Osteoblast (primary cell): ENCODE measurements around the gene HCFC1. TPM values are rescaled to one million over a fixed set of nuclear protein-coding genes. Genes with fewer than 3 reads are reported as not detected.
A peak's percentile ranks its signal among the peaks of the same experiment; 100 is the strongest.

Source experiments
- DNase-seq: peaks from one replicate; pipeline ENCODE4 v3.0.0; 2011; ENCODE audit warnings: low spot score, mixed read lengths; ENCODE audit not compliant: insufficient read length; ENCODE audit errors: missing footprints
- H2AFZ ChIP-seq: 2 replicates; pipeline ENCODE4 v1.6.0; 2011; ENCODE audit warnings: mild to moderate bottlenecking, low read length
- H3K27ac ChIP-seq: 2 replicates; pipeline ENCODE4 v1.5.1; 2011; ENCODE audit warnings: mild to moderate bottlenecking, low read depth, low read length, moderate library complexity
- H3K27me3 ChIP-seq: 2 replicates; pipeline ENCODE4 v1.6.0; 2012; ENCODE audit warnings: mild to moderate bottlenecking, control low read depth, inconsistent platforms, low read length, moderate library complexity; ENCODE audit not compliant: insufficient read depth
- H3K36me3 ChIP-seq: 2 replicates; pipeline ENCODE4 v1.5.1; 2011; ENCODE audit warnings: mild to moderate bottlenecking, low read length, control low read depth, moderate library complexity; ENCODE audit not compliant: insufficient read depth
- H3K4me1 ChIP-seq: 2 replicates; pipeline ENCODE4 v1.5.1; 2011; ENCODE audit warnings: mild to moderate bottlenecking, low read length, control low read depth, moderate library complexity; ENCODE audit not compliant: insufficient read depth
- H3K4me2 ChIP-seq: 2 replicates; pipeline ENCODE4 v1.6.0; 2011; ENCODE audit warnings: mild to moderate bottlenecking, low read length; ENCODE audit not compliant: insufficient read depth
- H3K4me3 ChIP-seq: fragments of 200-600 bp; sonication (generic); 3 replicates; pipeline ENCODE4 v1.5.1; 2012; ENCODE audit warnings: mild to moderate bottlenecking, low read length, inconsistent platforms; ENCODE audit not compliant: insufficient read depth
- H3K79me2 ChIP-seq: 2 replicates; pipeline ENCODE4 v1.6.0; 2012; ENCODE audit warnings: mild to moderate bottlenecking, low read length, control low read depth, inconsistent platforms; ENCODE audit not compliant: insufficient read depth
- H3K9me3 ChIP-seq: 2 replicates; pipeline ENCODE4 v1.5.1; 2011; ENCODE audit warnings: low read depth, low read length, control low read depth
- H4K20me1 ChIP-seq: 2 replicates; pipeline ENCODE4 v1.6.0; 2012; ENCODE audit warnings: mild to moderate bottlenecking, low read length, control low read depth; ENCODE audit not compliant: insufficient read depth
- total RNA-seq: library from RNA; depleted of rRNA; stranded (reverse); fragments of >200 nt; gene quantifications from 2 replicates; pipeline ENCODE4 v1.2.3, GENCODE V29; 2012
- TF ChIP-seq, protein P1 (sequence below): IDR thresholded peaks from 2 replicates; pipeline ENCODE4 v1.5.1; 2011; ENCODE audit warnings: mild to moderate bottlenecking, low read depth, low read length, moderate library complexity; ENCODE audit errors: extremely low read depth

HCFC1 gene
- total RNA-seq, 1 donor, result 24.6 TPM

DNA sequence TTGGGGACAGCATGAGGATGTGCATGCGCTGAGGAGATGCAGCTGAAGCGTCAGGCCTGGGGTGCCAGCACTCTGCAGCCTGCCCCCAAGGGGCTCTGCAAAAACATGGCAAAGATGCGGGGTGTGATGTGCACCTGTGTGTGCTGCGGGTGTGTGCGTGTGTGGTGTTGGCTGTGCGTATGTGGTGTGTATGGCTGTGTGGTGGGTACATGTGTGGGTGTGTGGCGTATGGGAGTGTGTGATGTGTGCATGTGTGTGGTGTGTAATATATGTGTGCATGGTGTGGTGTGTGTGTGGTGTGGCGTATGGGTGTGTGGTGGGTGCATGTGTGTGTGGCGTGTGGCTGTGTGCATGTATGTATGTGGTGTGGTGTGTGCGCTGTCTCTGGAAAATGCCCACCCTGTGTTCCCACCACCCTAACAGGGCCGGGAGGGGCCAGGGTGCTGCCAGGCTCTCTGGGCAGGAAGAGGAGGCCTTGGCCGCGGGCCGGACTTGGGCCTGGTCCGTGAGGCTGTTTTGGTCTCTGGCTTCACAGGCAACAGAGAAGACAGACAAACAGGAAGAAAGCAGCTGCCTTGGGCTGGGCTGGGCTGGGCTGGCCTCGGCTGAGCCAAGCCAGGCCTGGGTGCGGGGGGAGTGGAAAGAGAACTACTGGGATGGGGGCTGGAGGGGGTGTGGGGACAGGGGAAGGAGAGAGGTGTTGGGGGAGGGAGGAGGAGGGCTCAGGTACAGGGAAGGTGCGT is 68.2 kb downstream of the HCFC1 start:
- no peak overlapping the region for H3K4me3 ChIP-seq
- no peaks in the 10 kb centered on the region for H3K9me3 ChIP-seq
- no peaks in the 10 kb centered on the region for H3K79me2 ChIP-seq
- H3K4me1 ChIP-seq, result no peaks in the 10 kb centered on the region
- H3K4me2 ChIP-seq, result no peak overlapping the region
- no peaks in the 10 kb centered on the region for H4K20me1 ChIP-seq
- H3K27me3 ChIP-seq, result no peaks in the 10 kb centered on the region
- H2AFZ ChIP-seq, result no peak overlapping the region
- no peak overlapping the region for H3K27ac ChIP-seq
- DNase-seq, result no peak
- H3K36me3 ChIP-seq, result no peaks in the 10 kb centered on the region
- TF ChIP-seq, protein P1, sequence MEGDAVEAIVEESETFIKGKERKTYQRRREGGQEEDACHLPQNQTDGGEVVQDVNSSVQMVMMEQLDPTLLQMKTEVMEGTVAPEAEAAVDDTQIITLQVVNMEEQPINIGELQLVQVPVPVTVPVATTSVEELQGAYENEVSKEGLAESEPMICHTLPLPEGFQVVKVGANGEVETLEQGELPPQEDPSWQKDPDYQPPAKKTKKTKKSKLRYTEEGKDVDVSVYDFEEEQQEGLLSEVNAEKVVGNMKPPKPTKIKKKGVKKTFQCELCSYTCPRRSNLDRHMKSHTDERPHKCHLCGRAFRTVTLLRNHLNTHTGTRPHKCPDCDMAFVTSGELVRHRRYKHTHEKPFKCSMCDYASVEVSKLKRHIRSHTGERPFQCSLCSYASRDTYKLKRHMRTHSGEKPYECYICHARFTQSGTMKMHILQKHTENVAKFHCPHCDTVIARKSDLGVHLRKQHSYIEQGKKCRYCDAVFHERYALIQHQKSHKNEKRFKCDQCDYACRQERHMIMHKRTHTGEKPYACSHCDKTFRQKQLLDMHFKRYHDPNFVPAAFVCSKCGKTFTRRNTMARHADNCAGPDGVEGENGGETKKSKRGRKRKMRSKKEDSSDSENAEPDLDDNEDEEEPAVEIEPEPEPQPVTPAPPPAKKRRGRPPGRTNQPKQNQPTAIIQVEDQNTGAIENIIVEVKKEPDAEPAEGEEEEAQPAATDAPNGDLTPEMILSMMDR, result no peak

DNA sequence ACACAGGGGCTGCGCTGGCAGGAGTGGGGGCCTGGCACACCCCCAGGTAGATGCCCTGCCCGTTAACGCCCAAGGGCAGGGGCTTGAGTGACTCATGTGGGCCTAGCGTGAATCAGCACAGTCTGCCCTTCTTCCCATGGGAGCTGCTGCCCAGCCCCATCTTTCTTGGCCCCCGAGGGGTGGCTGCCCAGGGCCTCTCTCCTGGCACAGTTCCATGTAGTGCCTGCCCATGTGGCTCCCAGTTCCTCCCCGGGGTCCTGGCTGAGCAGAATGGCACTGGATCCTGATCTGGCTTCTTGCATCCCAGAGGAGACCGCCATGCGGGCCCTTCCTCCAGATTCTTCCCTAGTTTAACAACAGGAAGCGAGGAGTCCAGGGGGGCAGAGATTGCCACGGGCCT is 69.2 kb downstream of the HCFC1 start:
- no peak overlapping the region for H3K4me2 ChIP-seq
- H3K27ac ChIP-seq, result no peak overlapping the region
- no peaks in the 10 kb centered on the region for H3K9me3 ChIP-seq
- no peaks in the 10 kb centered on the region for H3K4me1 ChIP-seq
- no peak for DNase-seq
- no peaks in the 10 kb centered on the region for H4K20me1 ChIP-seq
- no peaks in the 10 kb centered on the region for H3K36me3 ChIP-seq
- H3K79me2 ChIP-seq, result no peaks in the 10 kb centered on the region
- peaks cover 5% of the 10 kb centered on the region for H3K27me3 ChIP-seq
- H3K4me3 ChIP-seq, result no peak overlapping the region
- TF ChIP-seq, protein P1, result no peak
- H2AFZ ChIP-seq, result no peak overlapping the region

DNA sequence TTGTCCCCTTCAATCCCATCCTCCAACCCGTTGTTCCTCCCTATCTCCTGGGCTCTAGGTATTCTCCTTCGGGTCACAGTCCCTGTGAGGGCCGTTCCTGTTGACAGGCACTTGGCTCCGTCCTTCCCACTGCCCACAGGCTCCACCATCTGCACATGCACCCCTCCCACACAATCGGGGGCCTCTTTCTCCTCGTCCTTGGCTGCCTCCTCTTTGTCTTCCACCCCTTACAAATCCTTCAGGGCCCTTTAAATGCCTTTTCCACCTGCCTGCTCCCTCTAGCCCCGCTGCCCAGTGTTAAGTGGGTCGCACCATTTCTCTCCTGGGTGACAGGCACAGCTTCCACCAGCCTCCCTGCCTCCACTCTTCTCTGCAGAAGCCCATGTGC is 69.9 kb downstream of the HCFC1 start:
- Histone ChIP-seq H3K4me2 (no peak overlapping the region), H4K20me1 (no peaks in the 10 kb centered on the region), H3K36me3 (no peaks in the 10 kb centered on the region), H3K27ac (no peak overlapping the region), H3K4me1 (no peaks in the 10 kb centered on the region), H3K4me3 (no peak overlapping the region), H2AFZ (no peak overlapping the region), H3K27me3 (peaks cover 7% of the 10 kb centered on the region), H3K9me3 (no peaks in the 10 kb centered on the region), H3K79me2 (no peaks in the 10 kb centered on the region)
- TF ChIP-seq, protein P1, result no peak
- DNase-seq, result no peak

DNA sequence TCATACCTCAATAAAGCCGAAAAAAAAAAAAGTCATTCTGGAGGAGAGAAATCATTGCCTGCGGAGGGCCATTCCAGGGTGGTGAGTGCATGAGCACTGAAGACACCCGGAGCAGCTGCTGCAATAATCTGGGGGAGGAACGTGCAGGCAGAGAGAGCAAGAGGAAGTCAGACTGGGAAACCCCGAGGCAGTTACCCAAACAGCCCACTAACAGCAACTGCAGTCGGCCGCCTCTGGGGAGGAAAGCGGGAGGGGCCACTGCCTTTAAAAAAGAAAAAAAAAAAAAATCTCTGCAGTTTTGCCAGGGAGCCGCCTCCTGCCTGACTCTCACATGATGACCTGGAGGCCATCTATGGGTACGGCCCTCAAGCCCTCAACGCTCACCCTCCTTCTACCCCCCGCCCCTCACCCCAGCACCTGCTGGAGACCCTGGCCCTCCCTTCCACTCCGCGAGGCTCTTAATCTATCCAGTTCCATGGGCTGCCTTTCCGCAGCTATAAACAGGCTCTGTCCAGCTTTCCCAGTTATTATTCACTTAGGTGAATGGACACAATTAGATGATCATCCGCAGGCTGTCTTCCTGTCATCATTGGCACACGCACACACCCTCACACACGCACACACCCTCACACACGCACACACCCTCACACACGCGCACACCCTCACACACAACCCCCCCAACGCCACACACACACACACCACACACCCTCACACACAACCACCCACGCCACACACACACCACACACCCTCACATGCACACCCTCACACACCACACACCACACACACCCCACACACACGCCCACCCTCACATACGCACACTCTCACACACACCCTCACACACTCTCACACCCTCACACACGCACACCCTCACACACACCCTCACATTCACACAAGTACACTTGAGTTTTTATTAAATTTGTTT is 70.5 kb downstream of the HCFC1 start:
- H2AFZ ChIP-seq, result no peak overlapping the region
- H3K4me2 ChIP-seq, result peak overlapping the region; percentile 26
- no peaks in the 10 kb centered on the region for H3K9me3 ChIP-seq

More for the DNA sequence above, 70.5 kb downstream of the HCFC1 start:
- H3K36me3 ChIP-seq, result no peaks in the 10 kb centered on the region
- H3K27me3 ChIP-seq, result peaks cover 14% of the 10 kb centered on the region
- no peak overlapping the region for H3K4me3 ChIP-seq
- no peaks in the 10 kb centered on the region for H4K20me1 ChIP-seq
- peak; percentile 98 for DNase-seq
- H3K27ac ChIP-seq, result no peak overlapping the region
- TF ChIP-seq, protein P1, result no peak
- H3K4me1 ChIP-seq, result no peaks in the 10 kb centered on the region
- H3K79me2 ChIP-seq, result no peaks in the 10 kb centered on the region
